ENCODE data around the gene MAFG. TPM values are rescaled to one million over a fixed set of nuclear protein-coding genes. Genes with fewer than 3 reads are reported as not detected.

MAFG gene
- total and polyA plus RNA-seq, 5 donors from 2014 or later, result 2.2 to 14.3 (median 2.7) TPM

GRCh38 chr17:81967244-81967532 is 39.7 kb upstream of the MAFG start:
- no peaks in the 10 kb centered on the region for H3K9me3 ChIP-seq (ENCODE audit: control insufficient read depth in 2 of 2, low read length in 2 of 2)
- Mint-ChIP-seq H3K36me3 (no peaks in the 10 kb centered on the region), H3K9me3 (no peaks in the 10 kb centered on the region), H3K27me3 (peaks cover 19% of the 10 kb centered on the region), H3K4me1 (peaks cover 0 to 31% (median 5%) of the 10 kb centered on the region in 4 donors), H3K4me3 (no peak overlapping the region), H3K27ac (no peak overlapping the region)
- ATAC-seq (ENCODE audit: low read depth in 2 of 2) (no peak), DNase-seq (no peak)
- H3K27ac ChIP-seq (ENCODE audit: insufficient read depth, low read length, poor library complexity, severe bottlenecking), result peak overlapping the region; percentile 51
- no peaks in the 10 kb centered on the region for H3K36me3 ChIP-seq (ENCODE audit: control insufficient read depth, insufficient read depth, low read length)
- peaks cover 28% of the 10 kb centered on the region for H3K4me1 ChIP-seq (ENCODE audit: control insufficient read depth, insufficient read depth, low read length, poor library complexity, severe bottlenecking)
- no peaks in the 10 kb centered on the region for H3K27me3 ChIP-seq (ENCODE audit: control insufficient read depth, insufficient read depth, low read length)
- H3K4me3 ChIP-seq (ENCODE audit: low read depth, low read length), result no peak overlapping the region

- ATAC-seq (ENCODE audit: low read depth in 2 of 2) (no peak), DNase-seq (no peak)
- Mint-ChIP-seq H3K4me3 (peak overlapping the region in 2 of 4 donors; percentile 15 to 35), H3K36me3 (no peaks in the 10 kb centered on the region), H3K4me1 (peaks cover 0 to 31% (median 5%) of the 10 kb centered on the region in 4 donors), H3K27me3 (peaks cover 21% of the 10 kb centered on the region), H3K9me3 (no peaks in the 10 kb centered on the region), H3K27ac (peak overlapping the region in 1 of 3 donors; percentile 14)
- no peak overlapping the region for H3K27ac ChIP-seq (ENCODE audit: insufficient read depth, low read length, poor library complexity, severe bottlenecking)
- H3K9me3 ChIP-seq (ENCODE audit: control insufficient read depth in 2 of 2, low read length in 2 of 2), result no peaks in the 10 kb centered on the region
- H3K4me3 ChIP-seq (ENCODE audit: low read depth, low read length), result no peak overlapping the region
- H3K27me3 ChIP-seq (ENCODE audit: control insufficient read depth, insufficient read depth, low read length), result no peaks in the 10 kb centered on the region
- no peaks in the 10 kb centered on the region for H3K36me3 ChIP-seq (ENCODE audit: control insufficient read depth, insufficient read depth, low read length)
- peaks cover 32% of the 10 kb centered on the region for H3K4me1 ChIP-seq (ENCODE audit: control insufficient read depth, insufficient read depth, low read length, poor library complexity, severe bottlenecking)
Measured at GRCh38 chr17:81966343-81967243, 39.1 kb upstream of the MAFG start.

GRCh38 chr17:81964081-81964849 is 36.7 kb upstream of the MAFG start:
- DNase-seq (no peak), ATAC-seq (ENCODE audit: low read depth in 2 of 2) (no peak)
- no peaks in the 10 kb centered on the region for H3K36me3 ChIP-seq (ENCODE audit: control insufficient read depth, insufficient read depth, low read length)
- H3K9me3 Mint-ChIP-seq, result no peaks in the 10 kb centered on the region
- no peaks in the 10 kb centered on the region for H3K9me3 ChIP-seq (ENCODE audit: control insufficient read depth in 2 of 2, low read length in 2 of 2)
- H3K36me3 Mint-ChIP-seq, result no peaks in the 10 kb centered on the region
- peaks cover 0 to 27% (median 5%) of the 10 kb centered on the region in 4 donors for H3K4me1 Mint-ChIP-seq
- peaks cover 46% of the 10 kb centered on the region for H3K4me1 ChIP-seq (ENCODE audit: control insufficient read depth, insufficient read depth, low read length, poor library complexity, severe bottlenecking)
- no peaks in the 10 kb centered on the region for H3K27me3 ChIP-seq (ENCODE audit: control insufficient read depth, insufficient read depth, low read length)
- peak overlapping the region in 2 of 3 donors; percentile 70 to 82 for H3K27ac Mint-ChIP-seq
- no peak overlapping the region for H3K4me3 ChIP-seq (ENCODE audit: low read depth, low read length)
- H3K27ac ChIP-seq (ENCODE audit: insufficient read depth, low read length, poor library complexity, severe bottlenecking), result no peak overlapping the region
- H3K4me3 Mint-ChIP-seq, result peak overlapping the region in 3 of 4 donors; percentile 36 to 75 (median 57)
- peaks cover 21% of the 10 kb centered on the region for H3K27me3 Mint-ChIP-seq

- Mint-ChIP-seq H3K4me3 (peak overlapping the region in 3 of 4 donors; percentile 69 to 73 (median 69)), H3K36me3 (no peaks in the 10 kb centered on the region), H3K4me1 (peaks cover 0 to 20% (median 0%) of the 10 kb centered on the region in 4 donors), H3K27ac (peak overlapping the region in 1 of 3 donors; percentile 66), H3K27me3 (peaks cover 26% of the 10 kb centered on the region), H3K9me3 (no peaks in the 10 kb centered on the region)
- DNase-seq (no peak), ATAC-seq (ENCODE audit: low read depth in 2 of 2) (no peak)
- Histone ChIP-seq H3K27me3 (ENCODE audit: control insufficient read depth, insufficient read depth, low read length) (peaks cover 5% of the 10 kb centered on the region), H3K4me3 (ENCODE audit: low read depth, low read length) (no peak overlapping the region), H3K4me1 (ENCODE audit: control insufficient read depth, insufficient read depth, low read length, poor library complexity, severe bottlenecking) (peaks cover 37% of the 10 kb centered on the region), H3K27ac (ENCODE audit: insufficient read depth, low read length, poor library complexity, severe bottlenecking) (no peak overlapping the region), H3K36me3 (ENCODE audit: control insufficient read depth, insufficient read depth, low read length) (no peaks in the 10 kb centered on the region), H3K9me3 (ENCODE audit: control insufficient read depth in 2 of 2, low read length in 2 of 2) (no peaks in the 10 kb centered on the region)
Measured at GRCh38 chr17:81962499-81963441, 35.2 kb upstream of the MAFG start.

GRCh38 chr17:81961521-81962498 is 34.3 kb upstream of the MAFG start:
- ATAC-seq (ENCODE audit: low read depth in 2 of 2), result no peak

GRCh38 chr17:81961087-81961511 is 33.6 kb upstream of the MAFG start, which contains the start of gene NOTUM:
Gene NOTUM (minus strand): TSS chr17:81961187. CDS start chr17:81960909, 278 bp downstream.
- Mint-ChIP-seq H3K27ac (no peak within 1 kb of the TSS), H3K4me3 (peak within 1 kb of the TSS in 2 of 4 donors; percentile 29 to 63)

More at GRCh38 chr17:81961521-81962498, 34.3 kb upstream of the MAFG start:
- Histone ChIP-seq H3K4me3 (ENCODE audit: low read depth, low read length) (no peak overlapping the region), H3K27ac (ENCODE audit: insufficient read depth, low read length, poor library complexity, severe bottlenecking) (no peak overlapping the region), H3K4me1 (ENCODE audit: control insufficient read depth, insufficient read depth, low read length, poor library complexity, severe bottlenecking) (peaks cover 28% of the 10 kb centered on the region), H3K36me3 (ENCODE audit: control insufficient read depth, insufficient read depth, low read length) (no peaks in the 10 kb centered on the region), H3K27me3 (ENCODE audit: control insufficient read depth, insufficient read depth, low read length) (peaks cover 5% of the 10 kb centered on the region), H3K9me3 (ENCODE audit: control insufficient read depth in 2 of 2, low read length in 2 of 2) (no peaks in the 10 kb centered on the region)
- Mint-ChIP-seq H3K36me3 (no peaks in the 10 kb centered on the region), H3K27ac (no peak overlapping the region), H3K9me3 (no peaks in the 10 kb centered on the region), H3K4me3 (peak overlapping the region in 3 of 4 donors; percentile 69 to 73 (median 69)), H3K27me3 (peaks cover 26% of the 10 kb centered on the region), H3K4me1 (peaks cover 0 to 20% (median 0%) of the 10 kb centered on the region in 4 donors)
- no peak for DNase-seq

More at GRCh38 chr17:81961087-81961511, 33.6 kb upstream of the MAFG start, which contains the start of gene NOTUM:
- ATAC-seq (ENCODE audit: low read depth in 2 of 2), result no peak
- H3K9me3 ChIP-seq (ENCODE audit: control insufficient read depth in 2 of 2, low read length in 2 of 2), result no peaks in the 10 kb centered on the region
- no peaks in the 10 kb centered on the region for H3K36me3 ChIP-seq (ENCODE audit: control insufficient read depth, insufficient read depth, low read length)
- peaks cover 5% of the 10 kb centered on the region for H3K27me3 ChIP-seq (ENCODE audit: control insufficient read depth, insufficient read depth, low read length)
- no peak within 1 kb of the TSS for H3K4me3 ChIP-seq (ENCODE audit: low read depth, low read length)
- Mint-ChIP-seq H3K9me3 (no peaks in the 10 kb centered on the region), H3K27me3 (peaks cover 26% of the 10 kb centered on the region), H3K4me1 (peaks cover 0 to 16% (median 0%) of the 10 kb centered on the region in 4 donors), H3K36me3 (no peaks in the 10 kb centered on the region)
- no peak for DNase-seq
- H3K27ac ChIP-seq (ENCODE audit: insufficient read depth, low read length, poor library complexity, severe bottlenecking), result no peak within 1 kb of the TSS
- peaks cover 22% of the 10 kb centered on the region for H3K4me1 ChIP-seq (ENCODE audit: control insufficient read depth, insufficient read depth, low read length, poor library complexity, severe bottlenecking)
